Stimulated activated CD8-positive, alpha-beta memory T cell treated with anti-CD3 and anti-CD28 coated beads, Interleukin-15, amount 100 ng/mL, for 1 hour (primary cell): ENCODE measurements around the gene SLC2A10.

Experiments used
- DNase-seq: peaks from one replicate; pipeline ENCODE4 v3.0.0-alpha.2; 2020; ENCODE audit warnings: low read depth

SLC2A10 gene

GRCh38 chr20:46735436-46735835 is 26.0 kb downstream of the SLC2A10 start:
- no peak for DNase-seq

- no peak for DNase-seq
Measured at GRCh38 chr20:46739431-46740213, 30.2 kb downstream of the SLC2A10 start.

GRCh38 chr20:46740214-46740609 is 30.8 kb downstream of the SLC2A10 start:
- no peak for DNase-seq

GRCh38 chr20:46741924-46742668 is 32.6 kb downstream of the SLC2A10 start:
- DNase-seq, result no peak

- DNase-seq, result no peak
Measured at GRCh38 chr20:46742669-46743045, 33.2 kb downstream of the SLC2A10 start.

- no peak for DNase-seq
Measured at GRCh38 chr20:46743088-46743487, 33.6 kb downstream of the SLC2A10 start.

GRCh38 chr20:46746956-46747526 is 37.6 kb downstream of the SLC2A10 start:
- no peak for DNase-seq

- DNase-seq, result no peak
Measured at GRCh38 chr20:46749147-46749546, 39.7 kb downstream of the SLC2A10 start.

- DNase-seq, result no peak
Measured at GRCh38 chr20:46751856-46752255, 42.4 kb downstream of the SLC2A10 start.

- peak; percentile 25 for DNase-seq
Measured at GRCh38 chr20:46752728-46753127, 43.3 kb downstream of the SLC2A10 start.

GRCh38 chr20:46755483-46756413 is 46.3 kb downstream of the SLC2A10 start:
- no peak for DNase-seq

- DNase-seq, result no peak
Measured at GRCh38 chr20:46756419-46756818, 47.0 kb downstream of the SLC2A10 start.

- DNase-seq, result no peak
Measured at GRCh38 chr20:46757135-46757534, 47.7 kb downstream of the SLC2A10 start.

- DNase-seq, result peak; percentile 10
Measured at GRCh38 chr20:46757754-46758678, 48.6 kb downstream of the SLC2A10 start.

- no peak for DNase-seq
Measured at GRCh38 chr20:46758929-46759669, 49.6 kb downstream of the SLC2A10 start.

GRCh38 chr20:46761566-46761965 is 52.1 kb downstream of the SLC2A10 start:
- no peak for DNase-seq

GRCh38 chr20:46764068-46764467 is 54.6 kb downstream of the SLC2A10 start:
- no peak for DNase-seq

GRCh38 chr20:46765506-46766120 is 56.2 kb downstream of the SLC2A10 start:
- DNase-seq, result no peak

- no peak for DNase-seq
Measured at GRCh38 chr20:46767127-46767761, 57.8 kb downstream of the SLC2A10 start.
